Measurements from ENCODE around the gene TRHDE. TPM values are rescaled to one million over a fixed set of nuclear protein-coding genes. Genes with fewer than 3 reads are reported as not detected.

Gene TRHDE
- total RNA-seq, 1 experiment from 2014 or later = 0.74 TPM

DNA sequence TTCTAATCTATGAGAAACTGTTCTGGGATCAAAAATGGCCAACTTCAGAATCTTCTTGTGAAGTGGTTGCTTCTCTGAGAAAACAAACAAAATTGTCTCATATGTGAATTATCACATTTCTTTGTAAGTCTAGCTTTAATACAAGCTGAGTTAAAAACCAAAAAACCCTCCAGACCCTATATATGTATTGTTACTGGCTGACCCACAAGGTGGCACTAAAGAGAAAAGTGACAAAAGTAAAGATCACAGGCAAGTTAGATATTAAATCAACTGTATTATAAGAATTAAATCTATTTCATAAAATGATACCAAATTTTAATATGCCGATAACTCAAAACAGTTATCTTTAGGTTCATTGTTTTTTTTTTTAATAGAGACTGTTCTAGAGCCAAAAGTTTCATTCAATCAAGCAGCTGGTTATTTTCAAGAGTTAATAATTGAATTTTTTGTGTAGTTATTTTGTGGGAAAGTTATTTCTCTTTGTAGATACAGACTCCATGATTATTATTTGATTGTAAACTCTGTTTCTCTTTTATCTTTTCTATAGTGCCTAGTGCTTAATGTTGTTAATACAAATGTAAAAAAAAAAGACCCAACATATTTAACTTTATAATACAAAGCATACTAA is 7.5 kb upstream of the TRHDE start:
- intact Hi-C loops (cut with micrococcal nuclease; ENCODE audit: unreplicated experiment) = no loop called here
- Histone ChIP-seq H3K9me2 (ENCODE audit: insufficient read depth) (no peaks in the 10 kb centered on the region), H3K4me3 (no peak overlapping the region), H3K36me3 (ENCODE audit: low read depth) (no peaks in the 10 kb centered on the region), H3K4me2 (no peak overlapping the region), H3F3A (ENCODE audit: insufficient read depth, low read depth) (no peaks in the 10 kb centered on the region), H3K4me1 (replicated peaks; ENCODE audit: insufficient read depth) (no peaks in the 10 kb centered on the region), H3K79me2 (ENCODE audit: low read depth) (no peaks in the 10 kb centered on the region), H3K27ac (no peak overlapping the region), H3K9me3 (ENCODE audit: insufficient read depth, low read depth) (no peaks in the 10 kb centered on the region), H2AFZ (no peak overlapping the region), H4K20me1 (ENCODE audit: insufficient read depth) (no peaks in the 10 kb centered on the region), H3K27me3 (ENCODE audit: insufficient read depth, low read depth) (no peaks in the 10 kb centered on the region)
- TF ChIP-seq EZH2 (IDR thresholded peaks at IDR 0.05; ENCODE audit: low read depth) = no peak
- TF ChIP-seq, protein P1, sequence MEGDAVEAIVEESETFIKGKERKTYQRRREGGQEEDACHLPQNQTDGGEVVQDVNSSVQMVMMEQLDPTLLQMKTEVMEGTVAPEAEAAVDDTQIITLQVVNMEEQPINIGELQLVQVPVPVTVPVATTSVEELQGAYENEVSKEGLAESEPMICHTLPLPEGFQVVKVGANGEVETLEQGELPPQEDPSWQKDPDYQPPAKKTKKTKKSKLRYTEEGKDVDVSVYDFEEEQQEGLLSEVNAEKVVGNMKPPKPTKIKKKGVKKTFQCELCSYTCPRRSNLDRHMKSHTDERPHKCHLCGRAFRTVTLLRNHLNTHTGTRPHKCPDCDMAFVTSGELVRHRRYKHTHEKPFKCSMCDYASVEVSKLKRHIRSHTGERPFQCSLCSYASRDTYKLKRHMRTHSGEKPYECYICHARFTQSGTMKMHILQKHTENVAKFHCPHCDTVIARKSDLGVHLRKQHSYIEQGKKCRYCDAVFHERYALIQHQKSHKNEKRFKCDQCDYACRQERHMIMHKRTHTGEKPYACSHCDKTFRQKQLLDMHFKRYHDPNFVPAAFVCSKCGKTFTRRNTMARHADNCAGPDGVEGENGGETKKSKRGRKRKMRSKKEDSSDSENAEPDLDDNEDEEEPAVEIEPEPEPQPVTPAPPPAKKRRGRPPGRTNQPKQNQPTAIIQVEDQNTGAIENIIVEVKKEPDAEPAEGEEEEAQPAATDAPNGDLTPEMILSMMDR (conservative IDR thresholded peaks at IDR 0.05) = peak; percentile 69
- BruUV-seq (replicated peaks) = no TSS peak
- ChIA-PET POLR2A (ENCODE audit: unreplicated experiment) (no interaction called here), CTCF (no interaction called here)
- DNase-seq = no peak

DNA sequence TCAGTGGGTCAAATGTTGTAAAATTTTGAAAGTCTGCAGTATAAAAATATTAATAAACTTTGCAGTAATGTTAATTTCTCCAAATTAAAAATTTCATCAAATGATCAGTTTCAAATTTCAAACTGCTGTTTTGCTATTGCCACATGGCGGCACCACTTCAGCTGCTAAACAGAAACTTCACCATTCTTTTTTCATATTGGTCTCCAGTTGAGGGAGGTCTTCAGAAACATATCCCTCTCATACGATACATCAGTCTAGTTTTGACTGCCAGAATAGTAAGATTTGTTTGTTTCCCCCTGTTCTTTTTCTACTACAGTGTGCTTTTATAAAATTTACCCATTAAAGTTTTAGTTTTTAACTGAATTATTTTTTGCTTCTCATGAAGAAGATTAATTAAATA is 4.2 kb upstream of the TRHDE start:
- ChIA-PET CTCF (no interaction called here), POLR2A (ENCODE audit: unreplicated experiment) (no interaction called here)
- no peak overlapping the region for H2AFZ ChIP-seq
- H4K20me1 ChIP-seq (ENCODE audit: insufficient read depth) = no peaks in the 10 kb centered on the region
- no peaks in the 10 kb centered on the region for H3K79me2 ChIP-seq (ENCODE audit: low read depth)
- no peak overlapping the region for H3K27ac ChIP-seq
- H3K4me2 ChIP-seq = no peak overlapping the region
- H3K9me3 ChIP-seq (ENCODE audit: insufficient read depth, low read depth) = no peaks in the 10 kb centered on the region
- no peaks in the 10 kb centered on the region for H3K4me1 ChIP-seq (replicated peaks; ENCODE audit: insufficient read depth)
- no peaks in the 10 kb centered on the region for H3K9me2 ChIP-seq (ENCODE audit: insufficient read depth)
- H3K4me3 ChIP-seq = no peak overlapping the region
- H3K27me3 ChIP-seq (ENCODE audit: insufficient read depth, low read depth) = no peaks in the 10 kb centered on the region
- no peaks in the 10 kb centered on the region for H3F3A ChIP-seq (ENCODE audit: insufficient read depth, low read depth)
- H3K36me3 ChIP-seq (ENCODE audit: low read depth) = no peaks in the 10 kb centered on the region
- DNase-seq = no peak
- TF ChIP-seq, protein P1 (conservative IDR thresholded peaks at IDR 0.05) = peak; percentile 39; the same call in 1 of the 2 replicates
- TF ChIP-seq EZH2 (IDR thresholded peaks at IDR 0.05; ENCODE audit: low read depth) = no peak
- BruUV-seq (replicated peaks) = no TSS peak
- intact Hi-C loops (cut with micrococcal nuclease; ENCODE audit: unreplicated experiment) = no loop called here

DNA sequence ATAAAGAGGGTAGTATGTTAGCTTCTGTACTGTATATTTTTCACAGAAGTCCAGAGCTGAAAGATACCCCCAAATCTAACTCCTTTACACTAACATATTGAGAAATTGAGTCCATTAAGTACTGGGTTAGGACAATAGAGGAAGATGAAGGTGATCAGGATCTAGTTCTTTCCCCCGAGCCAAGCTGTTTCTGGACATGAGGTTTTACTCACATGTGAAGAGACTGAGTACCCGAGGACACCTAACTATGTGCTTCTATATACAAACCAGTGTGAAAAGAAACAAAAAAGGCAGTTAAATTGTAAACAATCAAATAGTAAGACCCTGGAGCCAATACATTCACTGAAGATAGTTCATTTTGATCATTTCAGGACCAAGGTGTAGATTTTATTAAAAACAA is 3.8 kb upstream of the TRHDE start:
- POLR2A ChIA-PET (ENCODE audit: unreplicated experiment) = no interaction called here
- DNase-seq = no peak

More for the DNA sequence above, 3.8 kb upstream of the TRHDE start:
- H2AFZ ChIP-seq = no peak overlapping the region
- H4K20me1 ChIP-seq (ENCODE audit: insufficient read depth) = no peaks in the 10 kb centered on the region
- H3K79me2 ChIP-seq (ENCODE audit: low read depth) = no peaks in the 10 kb centered on the region
- H3K27ac ChIP-seq = no peak overlapping the region
- H3K4me1 ChIP-seq (replicated peaks; ENCODE audit: insufficient read depth) = no peaks in the 10 kb centered on the region
- no peaks in the 10 kb centered on the region for H3F3A ChIP-seq (ENCODE audit: insufficient read depth, low read depth)
- no peaks in the 10 kb centered on the region for H3K36me3 ChIP-seq (ENCODE audit: low read depth)
- H3K27me3 ChIP-seq (ENCODE audit: insufficient read depth, low read depth) = no peaks in the 10 kb centered on the region
- intact Hi-C loops (cut with micrococcal nuclease; ENCODE audit: unreplicated experiment) = no loop called here
- TF ChIP-seq, protein P1 (conservative IDR thresholded peaks at IDR 0.05) = no peak
- TF ChIP-seq EZH2 (IDR thresholded peaks at IDR 0.05; ENCODE audit: low read depth) = no peak
- BruUV-seq (replicated peaks) = no TSS peak
- H3K9me2 ChIP-seq (ENCODE audit: insufficient read depth) = no peaks in the 10 kb centered on the region
- CTCF ChIA-PET = no interaction called here
- no peak overlapping the region for H3K4me3 ChIP-seq
- H3K4me2 ChIP-seq = no peak overlapping the region
- no peaks in the 10 kb centered on the region for H3K9me3 ChIP-seq (ENCODE audit: insufficient read depth, low read depth)

Measured in PC-9 (cell line).